NK-92 (cell line): ENCODE results near the gene CCNYL1.

Source experiments
- DNase-seq: peaks from one replicate; lab custom pipeline; 2025; ENCODE audit not compliant: unreplicated experiment; lab: John Stamatoyannopoulos, UW

The CCNYL1 gene

GRCh38 chr2:207764096-207764630, 52.7 kb downstream of the CCNYL1 start:
- DNase-seq, result no peak

GRCh38 chr2:207765547-207765946, 54.1 kb downstream of the CCNYL1 start:
- DNase-seq, result no peak

- no peak for DNase-seq
Measured at GRCh38 chr2:207766041-207766551, 54.7 kb downstream of the CCNYL1 start.

GRCh38 chr2:207766697-207767460, 55.4 kb downstream of the CCNYL1 start:
- DNase-seq, result no peak

- no peak for DNase-seq
Measured at GRCh38 chr2:207767461-207768167, 56.2 kb downstream of the CCNYL1 start.

GRCh38 chr2:207768168-207768865, 56.9 kb downstream of the CCNYL1 start:
- no peak for DNase-seq

GRCh38 chr2:207768866-207769596, 57.6 kb downstream of the CCNYL1 start:
- no peak for DNase-seq

GRCh38 chr2:207770602-207771404, 59.4 kb downstream of the CCNYL1 start:
- DNase-seq, result no peak

- DNase-seq, result no peak
Measured at GRCh38 chr2:207771421-207771820, 60.0 kb downstream of the CCNYL1 start.

GRCh38 chr2:207772081-207772843, 60.8 kb downstream of the CCNYL1 start:
- DNase-seq, result no peak

GRCh38 chr2:207772844-207773205, 61.4 kb downstream of the CCNYL1 start:
- no peak for DNase-seq

- DNase-seq, result no peak
Measured at GRCh38 chr2:207775473-207775872, 64.0 kb downstream of the CCNYL1 start.

GRCh38 chr2:207777124-207777523, 65.7 kb downstream of the CCNYL1 start:
- DNase-seq, result no peak

GRCh38 chr2:207778298-207778882, 67.0 kb downstream of the CCNYL1 start:
- DNase-seq, result no peak

GRCh38 chr2:207779523-207779922, 68.1 kb downstream of the CCNYL1 start:
- no peak for DNase-seq

- DNase-seq, result no peak
Measured at GRCh38 chr2:207782238-207783030, 71.0 kb downstream of the CCNYL1 start.

GRCh38 chr2:207783514-207783913, 72.1 kb downstream of the CCNYL1 start:
- DNase-seq, result no peak

- DNase-seq, result no peak
Measured at GRCh38 chr2:207784898-207785297, 73.5 kb downstream of the CCNYL1 start.
